Stomach smooth muscle (tissue), 2 donors: Measurements from ENCODE around the gene DPYSL5.
"Not testable (repeated sequence)": the region's sequence is repeated elsewhere in the genome, so short reads cannot be mapped to it uniquely, and the experiment has no call there.

Experiments used
- H3K27ac ChIP-seq: one replicate; pipeline ENCODE4 v1.7.0; 2013; ENCODE audit warnings: mild to moderate bottlenecking, low read length, inconsistent platforms
- H3K27me3 ChIP-seq, 2 donors: one replicate each; pipeline ENCODE4 v1.7.0; 2013; ENCODE audit warnings: low read length in 2 of 2; ENCODE audit not compliant: insufficient read depth in 2 of 2, control insufficient read depth in 1 of 2
- H3K36me3 ChIP-seq, 2 donors: one replicate each; pipeline ENCODE4 v1.7.0; 2013; ENCODE audit warnings: low read length in 2 of 2; ENCODE audit not compliant: control insufficient read depth in 2 of 2, insufficient read depth in 2 of 2
- H3K4me1 ChIP-seq: one replicate; pipeline ENCODE4 v1.7.0; 2013; ENCODE audit warnings: low read length; ENCODE audit not compliant: control insufficient read depth, insufficient read depth
- H3K4me3 ChIP-seq, 2 donors: one replicate each; pipeline ENCODE4 v1.7.0; 2013; ENCODE audit warnings: low read length in 2 of 2
- H3K9ac ChIP-seq, 2 donors: one replicate each; pipeline ENCODE4 v1.7.0; 2013; ENCODE audit warnings: low read length in 2 of 2, mild to moderate bottlenecking in 1 of 2
- H3K9me3 ChIP-seq, 2 donors: one replicate each; pipeline ENCODE4 v1.7.0; 2013; ENCODE audit warnings: low read length in 2 of 2; ENCODE audit not compliant: control insufficient read depth in 2 of 2
- donor health status: healthy.
- donor health status: Pancreatic carcinoma.

Gene DPYSL5

GRCh38 chr2:26875808-26876207, 27.9 kb downstream of the DPYSL5 start:
- H3K4me1 ChIP-seq = no peaks in the 10 kb centered on the region
- peaks cover 0 to 10% of the 10 kb centered on the region in 2 donors for H3K27me3 ChIP-seq
- H3K9me3 ChIP-seq = no peaks in the 10 kb centered on the region
- no peak overlapping the region for H3K4me3 ChIP-seq
- no peak overlapping the region for H3K27ac ChIP-seq
- no peak overlapping the region for H3K9ac ChIP-seq
- no peaks in the 10 kb centered on the region for H3K36me3 ChIP-seq

GRCh38 chr2:26876260-26876659, 28.3 kb downstream of the DPYSL5 start:
- Histone ChIP-seq H3K4me3 (no peak overlapping the region), H3K27me3 (peaks cover 1 to 12% of the 10 kb centered on the region in 2 donors), H3K9ac (no peak overlapping the region), H3K27ac (no peak overlapping the region), H3K4me1 (no peaks in the 10 kb centered on the region), H3K36me3 (no peaks in the 10 kb centered on the region), H3K9me3 (no peaks in the 10 kb centered on the region)

GRCh38 chr2:26877276-26877675, 29.3 kb downstream of the DPYSL5 start:
- Histone ChIP-seq H3K27me3 (peaks cover 5 to 10% of the 10 kb centered on the region in 2 donors), H3K9ac (no peak overlapping the region), H3K27ac (no peak overlapping the region), H3K36me3 (no peaks in the 10 kb centered on the region), H3K9me3 (no peaks in the 10 kb centered on the region), H3K4me1 (no peaks in the 10 kb centered on the region), H3K4me3 (no peak overlapping the region)

GRCh38 chr2:26880161-26880560, 32.2 kb downstream of the DPYSL5 start:
- no peak overlapping the region for H3K27ac ChIP-seq

DNA sequence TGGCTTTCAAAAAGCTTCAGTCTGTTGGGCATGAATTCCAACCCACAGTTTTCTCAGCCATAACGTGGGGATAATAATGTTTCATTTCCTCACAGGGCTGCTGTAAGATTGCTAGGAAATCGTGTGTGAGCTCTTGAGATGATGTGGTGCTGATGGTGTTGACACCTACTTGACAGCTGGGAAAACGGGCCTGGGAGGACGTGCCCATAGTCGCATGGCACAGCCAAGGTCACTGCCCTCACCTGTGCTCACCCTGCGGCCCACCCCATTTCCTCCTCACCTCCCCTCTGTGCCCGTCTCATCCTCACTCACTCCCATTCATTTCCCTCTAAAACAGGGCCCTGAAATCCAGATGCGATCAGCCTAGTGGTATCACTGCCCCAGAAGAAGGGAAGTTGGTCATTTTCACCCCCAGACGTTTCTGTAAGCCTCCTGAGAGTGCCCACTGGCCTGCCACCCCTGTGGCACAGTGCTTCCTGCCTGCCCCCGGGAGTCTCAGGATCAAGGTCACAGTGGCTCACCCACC, 33.0 kb downstream of the DPYSL5 start:
- Histone ChIP-seq H3K4me1 (no peaks in the 10 kb centered on the region), H3K27me3 (peaks cover 5% of the 10 kb centered on the region in 2 donors), H3K9me3 (no peaks in the 10 kb centered on the region), H3K27ac (no peak overlapping the region), H3K4me3 (no peak overlapping the region), H3K36me3 (no peaks in the 10 kb centered on the region), H3K9ac (no peak overlapping the region)

More at GRCh38 chr2:26880161-26880560, 32.2 kb downstream of the DPYSL5 start:
- H3K4me1 ChIP-seq = no peaks in the 10 kb centered on the region
- H3K4me3 ChIP-seq = no peak overlapping the region
- H3K27me3 ChIP-seq = peaks cover 5 to 9% of the 10 kb centered on the region in 2 donors
- H3K36me3 ChIP-seq = no peaks in the 10 kb centered on the region
- no peaks in the 10 kb centered on the region for H3K9me3 ChIP-seq
- H3K9ac ChIP-seq = no peak overlapping the region

- not testable (repeated sequence) for H3K27ac ChIP-seq, H3K4me3 ChIP-seq
Observed at GRCh38 chr2:26882220-26882619, 34.3 kb downstream of the DPYSL5 start.

GRCh38 chr2:26883956-26884355, 36.0 kb downstream of the DPYSL5 start:
- Histone ChIP-seq H3K4me3 (no peak overlapping the region), H3K9me3 (no peaks in the 10 kb centered on the region), H3K4me1 (no peaks in the 10 kb centered on the region), H3K27me3 (peaks cover 5% of the 10 kb centered on the region in 2 donors), H3K36me3 (no peaks in the 10 kb centered on the region), H3K27ac (no peak overlapping the region), H3K9ac (no peak overlapping the region)

More at GRCh38 chr2:26882220-26882619, 34.3 kb downstream of the DPYSL5 start:
- not testable (repeated sequence) for H3K9ac ChIP-seq, H3K27me3 ChIP-seq, H3K36me3 ChIP-seq, H3K9me3 ChIP-seq, H3K4me1 ChIP-seq

DNA sequence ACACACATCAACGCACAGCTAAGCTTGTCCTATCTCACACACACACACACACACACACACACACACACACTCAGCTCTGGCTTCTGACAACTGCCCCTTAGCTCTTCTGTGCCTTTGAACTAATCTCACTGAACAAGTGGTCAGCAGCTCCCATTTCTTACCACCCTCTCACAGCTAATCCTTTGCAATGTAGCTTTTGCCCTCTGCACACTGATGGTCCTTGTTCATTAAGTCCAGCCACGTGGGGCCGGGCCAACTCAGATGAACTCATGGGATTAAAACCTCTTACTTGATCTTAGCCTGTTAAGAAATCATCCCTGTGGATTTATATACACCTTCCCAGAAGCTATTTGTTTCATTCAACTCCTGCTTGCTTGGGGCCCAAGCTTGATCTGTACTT, 36.6 kb downstream of the DPYSL5 start:
- Histone ChIP-seq H3K27ac (no peak overlapping the region), H3K9ac (no peak overlapping the region), H3K4me1 (no peaks in the 10 kb centered on the region), H3K9me3 (no peaks in the 10 kb centered on the region), H3K4me3 (no peak overlapping the region), H3K36me3 (no peaks in the 10 kb centered on the region), H3K27me3 (peaks cover 5% of the 10 kb centered on the region in 2 donors)

GRCh38 chr2:26885651-26886329, 37.9 kb downstream of the DPYSL5 start:
- no peak overlapping the region for H3K4me3 ChIP-seq
- H3K9ac ChIP-seq = no peak overlapping the region
- peaks cover 5% of the 10 kb centered on the region in 2 donors for H3K27me3 ChIP-seq
- H3K9me3 ChIP-seq = no peaks in the 10 kb centered on the region
- H3K36me3 ChIP-seq = no peaks in the 10 kb centered on the region
- no peaks in the 10 kb centered on the region for H3K4me1 ChIP-seq
- no peak overlapping the region for H3K27ac ChIP-seq

- H3K9me3 ChIP-seq = no peaks in the 10 kb centered on the region
- H3K4me1 ChIP-seq = no peaks in the 10 kb centered on the region
- no peak overlapping the region for H3K27ac ChIP-seq
Observed at GRCh38 chr2:26886736-26887135, 38.8 kb downstream of the DPYSL5 start.

DNA sequence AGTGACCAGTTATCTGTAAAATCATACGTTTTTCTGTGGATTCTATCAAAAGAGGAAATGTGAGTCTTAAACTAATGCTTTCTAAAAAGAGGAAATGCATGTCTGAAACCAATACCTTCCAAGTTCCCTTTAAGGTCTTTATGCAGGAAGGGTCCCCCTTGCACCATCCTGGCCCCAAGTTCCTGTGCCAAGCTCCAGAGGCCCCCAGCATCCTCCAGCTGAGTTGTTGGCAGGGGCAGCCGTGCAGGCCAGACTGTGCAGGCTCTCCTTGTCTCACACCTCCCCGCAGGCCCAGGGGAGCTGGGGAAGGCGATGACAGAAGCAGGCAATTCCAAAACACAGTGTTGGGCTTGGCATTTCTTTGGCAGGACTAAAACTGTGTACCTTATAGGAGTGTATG, 39.2 kb downstream of the DPYSL5 start:
- H3K9ac ChIP-seq = no peak overlapping the region

More at GRCh38 chr2:26886736-26887135, 38.8 kb downstream of the DPYSL5 start:
- Histone ChIP-seq H3K27me3 (peaks cover 0 to 3% of the 10 kb centered on the region in 2 donors), H3K4me3 (no peak overlapping the region), H3K36me3 (no peaks in the 10 kb centered on the region), H3K9ac (no peak overlapping the region)

More for the DNA sequence above, 39.2 kb downstream of the DPYSL5 start:
- peaks cover 0 to 3% of the 10 kb centered on the region in 2 donors for H3K27me3 ChIP-seq
- H3K36me3 ChIP-seq = no peaks in the 10 kb centered on the region
- H3K9me3 ChIP-seq = no peaks in the 10 kb centered on the region
- H3K4me1 ChIP-seq = no peaks in the 10 kb centered on the region
- no peak overlapping the region for H3K27ac ChIP-seq
- H3K4me3 ChIP-seq = no peak overlapping the region
